Panc1 (cell line): ENCODE measurements around the gene CNTNAP1. TPM values are rescaled to one million over a fixed set of nuclear protein-coding genes. Genes with fewer than 3 reads are reported as not detected.
A peak's percentile ranks its signal among the peaks of the same experiment; 100 is the strongest.

ENCODE experiments used
- ATAC-seq: fragments of 200-7000 bp; cut with Tn5 transposase; 2 replicates; pipeline ENCODE4 v1.9.1; 2020; ENCODE audit warnings: mild to moderate bottlenecking, moderate library complexity
- BruUV-seq: library from RNA; stranded (reverse); fragments of 400-500 nt; replicated peaks from 2 replicates; lab custom pipeline; 2021; lab: Mats Ljungman, UMichigan
- CTCF ChIA-PET: fragments of 300-600 bp; sonication (Branson Sonifier 250); formaldehyde crosslinking; loops from one replicate; lab custom pipeline; 2022; ENCODE audit warnings: antibody characterized with exemption; lab: Charles Lee
- POLR2A ChIA-PET: fragments of 300-600 bp; sonication (Branson Sonifier 250); formaldehyde crosslinking; loops from one replicate; lab custom pipeline; 2022; ENCODE audit warnings: antibody characterized with exemption; lab: Charles Lee
- DNase-seq: peaks from one replicate; pipeline ENCODE4 v3.0.0-alpha.2; 2010; ENCODE audit warnings: low read depth, low spot score
- H3K27ac ChIP-seq: 2 replicates; pipeline ENCODE4 v1.5.1; 2011; ENCODE audit warnings: mild to moderate bottlenecking, low read length, inconsistent platforms
- H3K27me3 ChIP-seq: fragments of 200-500 bp; sonication (Bioruptor generic); 2 replicates; pipeline ENCODE4 v1.6.0; 2014; ENCODE audit warnings: low read length, inconsistent platforms; ENCODE audit not compliant: control insufficient read depth, insufficient read depth
- H3K36me3 ChIP-seq: fragments of 200-500 bp; sonication (Bioruptor generic); 2 replicates; pipeline ENCODE4 v1.5.1; 2014; ENCODE audit warnings: inconsistent platforms, mild to moderate bottlenecking, low read length, moderate library complexity; ENCODE audit not compliant: control insufficient read depth, insufficient read depth
- H3K4me1 ChIP-seq: 2 replicates; pipeline ENCODE4 v1.5.1; 2011; ENCODE audit warnings: inconsistent platforms, mild to moderate bottlenecking, low read length, moderate library complexity; ENCODE audit not compliant: control insufficient read depth, insufficient read depth
- H3K4me3 ChIP-seq, 2 experiments: 2 replicates each; pipeline ENCODE4 v1.5.1; 2011 to 2012; ENCODE audit warnings: low read depth in 2 of 2, low read length in 2 of 2, mild to moderate bottlenecking in 2 of 2, inconsistent platforms in 1 of 2, moderate library complexity in 1 of 2
- H3K9me3 ChIP-seq: fragments of 200-500 bp; sonication (Bioruptor generic); 2 replicates; pipeline ENCODE4 v1.5.1; 2014; ENCODE audit warnings: low read depth, mild to moderate bottlenecking, inconsistent platforms, low read length, moderate library complexity; ENCODE audit not compliant: control insufficient read depth, insufficient read depth
- POLR2AphosphoS5 ChIP-seq: IDR thresholded peaks from 2 replicates; pipeline ENCODE4 v1.6.1; 2012; ENCODE audit warnings: mild to moderate bottlenecking, low read depth, low read length, moderate library complexity
- SIN3A ChIP-seq: IDR thresholded peaks from 2 replicates; pipeline ENCODE4 v1.6.1; 2012; ENCODE audit warnings: low read depth, mild to moderate bottlenecking, low read length, moderate library complexity, borderline replicate concordance; ENCODE audit not compliant: insufficient read depth
- TCF7L2 ChIP-seq: IDR thresholded peaks from 2 replicates; pipeline ENCODE4 v1.6.1; 2011; ENCODE audit warnings: mild to moderate bottlenecking, low read depth, low read length, inconsistent platforms
- in situ Hi-C: cut with HindIII; loops from 2 replicates; pipeline ENCODE4 v1.10.0; 2016; ENCODE audit warnings: low sequenced_read_pairs, low pct_unique_long_range_greater_than_20kb
- intact Hi-C: fragments of 100-400 bp; cut with micrococcal nuclease; formaldehyde crosslinking; loops from one replicate; pipeline ENCODE4 v1.10.0; 2022; ENCODE audit not compliant: unreplicated experiment
- total RNA-seq: library from RNA; stranded (reverse); gene quantifications from one replicate; pipeline ENCODE4 v1.2.1, GENCODE V29; 2021; ENCODE audit not compliant: unreplicated experiment
- TF ChIP-seq, protein P1 (sequence below): fragments of 450-650 bp; IDR thresholded peaks from 2 replicates; pipeline ENCODE4 v1.5.1; 2017; ENCODE audit warnings: mild to moderate bottlenecking
- TF ChIP-seq, protein P2 (sequence below), 2 experiments: IDR thresholded peaks; 2 replicates each; pipeline ENCODE4 v1.6.1; 2011 to 2012; ENCODE audit warnings: low read depth in 2 of 2, control low read depth in 1 of 2, low read length in 1 of 2, mild to moderate bottlenecking in 1 of 2, moderate library complexity in 1 of 2; ENCODE audit not compliant: insufficient read depth in 1 of 2

Gene CNTNAP1
- total RNA-seq, 1 experiment from 2014 or later, result 20.4 TPM

DNA sequence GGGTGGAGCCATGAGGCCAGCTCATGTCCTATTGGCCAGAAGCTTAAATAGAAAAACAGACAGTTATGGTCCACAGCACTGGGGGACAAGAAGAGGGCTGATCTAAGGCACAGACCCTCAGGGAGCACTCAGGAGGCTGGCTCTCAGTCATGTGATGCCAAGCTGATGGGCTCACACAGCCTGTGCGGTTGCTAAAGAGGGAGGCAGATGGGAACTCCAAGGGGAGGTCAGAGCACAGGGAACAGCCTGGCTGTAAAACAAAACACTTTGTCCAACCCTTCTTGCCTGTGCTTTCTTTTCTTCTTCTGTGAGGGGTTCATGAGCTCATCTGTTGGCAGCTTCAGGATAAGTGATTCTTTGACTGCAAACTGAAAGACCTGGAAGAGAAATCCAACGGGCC lies 27.2 kb downstream of the CNTNAP1 start:
- in situ Hi-C loops (no loop called here), intact Hi-C loops (no loop called here)
- peaks cover 2% of the 10 kb centered on the region; the same call in 1 of the 2 replicates for H3K36me3 ChIP-seq
- H3K4me3 ChIP-seq, result no peak overlapping the region
- H3K27ac ChIP-seq, result no peak overlapping the region
- no peaks in the 10 kb centered on the region for H3K27me3 ChIP-seq
- H3K4me1 ChIP-seq, result no peaks in the 10 kb centered on the region
- H3K9me3 ChIP-seq, result no peaks in the 10 kb centered on the region
- POLR2A ChIA-PET, result no interaction called here
- BruUV-seq, result no TSS peak
- ATAC-seq, result no peak
- TF ChIP-seq TCF7L2 (no peak), SIN3A (no peak)
- CTCF ChIA-PET, result no interaction called here
- no peak for DNase-seq

GRCh38 chr17:42720996-42721583 lies 38.8 kb downstream of the CNTNAP1 start:
- POLR2A ChIA-PET, result interaction anchor here (0.7 kb wide), 1 partner anchor 42 kb away, joined by 5 read pairs; no protein-coding TSS in a partner anchor
- no peak overlapping the region for H3K4me3 ChIP-seq
- peak; percentile 84 for ATAC-seq
- H3K27ac ChIP-seq, result no peak overlapping the region
- in situ Hi-C loops, result no loop called here
- CTCF ChIA-PET, result no interaction called here
- H3K36me3 ChIP-seq, result no peaks in the 10 kb centered on the region; the same call in 1 of the 2 replicates
- DNase-seq, result no peak
- H3K27me3 ChIP-seq, result no peaks in the 10 kb centered on the region
- no peaks in the 10 kb centered on the region for H3K4me1 ChIP-seq
- intact Hi-C loops, result loop anchor here (5.0 kb wide), 1 partner anchor 216 kb away; no protein-coding TSS in a partner anchor
- BruUV-seq, result no TSS peak
- no peak for TF ChIP-seq SIN3A
- TF ChIP-seq, protein P1, sequence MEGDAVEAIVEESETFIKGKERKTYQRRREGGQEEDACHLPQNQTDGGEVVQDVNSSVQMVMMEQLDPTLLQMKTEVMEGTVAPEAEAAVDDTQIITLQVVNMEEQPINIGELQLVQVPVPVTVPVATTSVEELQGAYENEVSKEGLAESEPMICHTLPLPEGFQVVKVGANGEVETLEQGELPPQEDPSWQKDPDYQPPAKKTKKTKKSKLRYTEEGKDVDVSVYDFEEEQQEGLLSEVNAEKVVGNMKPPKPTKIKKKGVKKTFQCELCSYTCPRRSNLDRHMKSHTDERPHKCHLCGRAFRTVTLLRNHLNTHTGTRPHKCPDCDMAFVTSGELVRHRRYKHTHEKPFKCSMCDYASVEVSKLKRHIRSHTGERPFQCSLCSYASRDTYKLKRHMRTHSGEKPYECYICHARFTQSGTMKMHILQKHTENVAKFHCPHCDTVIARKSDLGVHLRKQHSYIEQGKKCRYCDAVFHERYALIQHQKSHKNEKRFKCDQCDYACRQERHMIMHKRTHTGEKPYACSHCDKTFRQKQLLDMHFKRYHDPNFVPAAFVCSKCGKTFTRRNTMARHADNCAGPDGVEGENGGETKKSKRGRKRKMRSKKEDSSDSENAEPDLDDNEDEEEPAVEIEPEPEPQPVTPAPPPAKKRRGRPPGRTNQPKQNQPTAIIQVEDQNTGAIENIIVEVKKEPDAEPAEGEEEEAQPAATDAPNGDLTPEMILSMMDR, result peak; percentile 59; the same call in 1 of the 2 replicates
- TF ChIP-seq, protein P2, sequence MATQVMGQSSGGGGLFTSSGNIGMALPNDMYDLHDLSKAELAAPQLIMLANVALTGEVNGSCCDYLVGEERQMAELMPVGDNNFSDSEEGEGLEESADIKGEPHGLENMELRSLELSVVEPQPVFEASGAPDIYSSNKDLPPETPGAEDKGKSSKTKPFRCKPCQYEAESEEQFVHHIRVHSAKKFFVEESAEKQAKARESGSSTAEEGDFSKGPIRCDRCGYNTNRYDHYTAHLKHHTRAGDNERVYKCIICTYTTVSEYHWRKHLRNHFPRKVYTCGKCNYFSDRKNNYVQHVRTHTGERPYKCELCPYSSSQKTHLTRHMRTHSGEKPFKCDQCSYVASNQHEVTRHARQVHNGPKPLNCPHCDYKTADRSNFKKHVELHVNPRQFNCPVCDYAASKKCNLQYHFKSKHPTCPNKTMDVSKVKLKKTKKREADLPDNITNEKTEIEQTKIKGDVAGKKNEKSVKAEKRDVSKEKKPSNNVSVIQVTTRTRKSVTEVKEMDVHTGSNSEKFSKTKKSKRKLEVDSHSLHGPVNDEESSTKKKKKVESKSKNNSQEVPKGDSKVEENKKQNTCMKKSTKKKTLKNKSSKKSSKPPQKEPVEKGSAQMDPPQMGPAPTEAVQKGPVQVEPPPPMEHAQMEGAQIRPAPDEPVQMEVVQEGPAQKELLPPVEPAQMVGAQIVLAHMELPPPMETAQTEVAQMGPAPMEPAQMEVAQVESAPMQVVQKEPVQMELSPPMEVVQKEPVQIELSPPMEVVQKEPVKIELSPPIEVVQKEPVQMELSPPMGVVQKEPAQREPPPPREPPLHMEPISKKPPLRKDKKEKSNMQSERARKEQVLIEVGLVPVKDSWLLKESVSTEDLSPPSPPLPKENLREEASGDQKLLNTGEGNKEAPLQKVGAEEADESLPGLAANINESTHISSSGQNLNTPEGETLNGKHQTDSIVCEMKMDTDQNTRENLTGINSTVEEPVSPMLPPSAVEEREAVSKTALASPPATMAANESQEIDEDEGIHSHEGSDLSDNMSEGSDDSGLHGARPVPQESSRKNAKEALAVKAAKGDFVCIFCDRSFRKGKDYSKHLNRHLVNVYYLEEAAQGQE (IDR thresholded peaks at IDR 0.05; ENCODE audit: insufficient read depth in 1 of 2, low read depth in 2 of 2, low read length in 1 of 2), result no peak
- H3K9me3 ChIP-seq, result no peaks in the 10 kb centered on the region

DNA sequence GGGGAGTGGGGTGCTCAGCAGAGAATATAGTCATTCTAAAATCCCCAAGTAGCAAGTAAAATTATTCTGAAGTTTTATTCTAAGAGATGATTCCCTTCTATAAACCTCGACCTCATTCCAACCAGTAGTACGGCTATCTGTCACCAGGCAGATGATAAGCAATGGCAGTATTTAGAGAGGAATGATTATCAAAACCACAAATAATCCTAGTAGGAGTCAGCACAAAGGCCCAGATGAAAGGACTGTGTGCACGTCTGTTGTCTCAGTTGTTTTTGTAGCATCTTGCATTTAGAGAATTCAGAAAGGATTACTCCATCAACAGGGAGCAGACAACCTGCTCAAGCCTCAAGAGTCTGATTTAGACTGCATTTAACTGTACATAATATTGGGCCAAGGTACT lies 41.3 kb downstream of the CNTNAP1 start:
- in situ Hi-C loops (no loop called here), intact Hi-C loops (loop anchor here (5.0 kb wide), 1 partner anchor 214 kb away; no protein-coding TSS in a partner anchor)
- ChIA-PET POLR2A (no interaction called here), CTCF (no interaction called here)
- Histone ChIP-seq H3K4me3 (no peak overlapping the region), H3K27me3 (no peaks in the 10 kb centered on the region), H3K9me3 (no peaks in the 10 kb centered on the region), H3K27ac (no peak overlapping the region), H3K36me3 (peaks cover 2% of the 10 kb centered on the region; the same call in 1 of the 2 replicates), H3K4me1 (no peaks in the 10 kb centered on the region)
- no peak for DNase-seq
- ATAC-seq, result no peak
- TF ChIP-seq, protein P1, result no peak
- TF ChIP-seq SIN3A, result no peak
- TF ChIP-seq POLR2AphosphoS5, result no peak
- TF ChIP-seq TCF7L2, result no peak
- TF ChIP-seq, protein P2 (IDR thresholded peaks at IDR 0.05; ENCODE audit: insufficient read depth in 1 of 2, low read depth in 2 of 2, low read length in 1 of 2), result no peak
- BruUV-seq, result no TSS peak
